K562 (cell line): ENCODE results near the gene SYNGR3. TPM values are rescaled to one million over a fixed set of nuclear protein-coding genes. Genes with fewer than 3 reads are reported as not detected.

Experiments
- ATF1 ChIP-seq, 2 experiments: fragments of 450-650 bp in 1 of 2; IDR thresholded peaks; 2 replicates each; pipeline ENCODE4 v1.6.1; 2016; ENCODE audit warnings: missing compliant biosample characterization in 1 of 2, missing genetic modification characterization in 1 of 2
- GTF2A2 ChIP-seq: IDR thresholded peaks from 2 replicates; pipeline ENCODE4 v1.6.1; 2016; ENCODE audit warnings: mild to moderate bottlenecking, missing genetic modification characterization, missing compliant biosample characterization
- NR2C2 ChIP-seq, 2 experiments: fragments of 200-800 bp in 1 of 2; sonication (Bioruptor generic) in 1 of 2; sonication (generic) in 1 of 2; formaldehyde crosslinking in 1 of 2; IDR thresholded peaks; 2 replicates each; pipeline versions ENCODE4 v1.6.1 to v1.8.0; 2016 to 2022; ENCODE audit warnings: mild to moderate bottlenecking in 1 of 2, missing compliant biosample characterization in 1 of 2, missing genetic modification characterization in 1 of 2, missing genetic modification reagents in 1 of 2
- POLR2A ChIP-seq: fragments of 450-650 bp; conservative IDR thresholded peaks from 2 replicates; pipeline ENCODE4 v1.6.1; 2016
- RBM22 ChIP-seq: fragments of 200-400 bp; formaldehyde crosslinking; IDR thresholded peaks from 2 replicates; pipeline ENCODE4 v1.6.1; 2018; ENCODE audit warnings: low read length, low read depth; ENCODE audit not compliant: poor library complexity, severe bottlenecking
- YY1 ChIP-seq, 3 experiments: IDR thresholded peaks; 2 replicates each; pipeline ENCODE4 v1.6.1; 2011; ENCODE audit warnings: low read length in 2 of 3, mild to moderate bottlenecking in 2 of 3, moderate library complexity in 2 of 3, borderline replicate concordance in 1 of 3, control low read depth in 1 of 3, low read depth in 1 of 3; ENCODE audit not compliant: insufficient read depth in 3 of 3, insufficient replicate concordance in 2 of 3, control insufficient read depth in 1 of 3, insufficient read length in 1 of 3; ENCODE audit errors: extremely low read depth in 1 of 3
- polyA plus RNA-seq, 8 experiments: library from polyadenylated mRNA; depleted of rRNA in 4 of 8; stranded (reverse) in 5 of 8; unstranded in 3 of 8; fragments of >200 nt; fragmentation: Nextera tagmentation in 2 of 8; fragmentation: Illumina TruSeq in 1 of 8; extraction: Ambion mirVana in 2 of 8; extraction: Trizol in 1 of 8; gene quantifications; 2 replicates each; pipeline versions ENCODE4 v1.2.1 to v1.2.3, GENCODE V29; 2011 to 2014; ENCODE audit warnings: inconsistent platforms in 1 of 8, missing spikeins in 1 of 8
- total RNA-seq, 7 experiments: library from RNA; depleted of rRNA in 6 of 7; stranded (reverse); fragments of >200 nt in 6 of 7; fragmentation: Illumina TruSeq in 2 of 7; extraction: Trizol in 2 of 7; gene quantifications; 2 replicates each; pipeline versions ENCODE4 v1.2.1 to v1.2.3, GENCODE V29; 2011 to 2021; ENCODE audit warnings: low replicate concordance in 1 of 7
- TF ChIP-seq, protein P1 (sequence below): fragments of 450-650 bp; formaldehyde crosslinking; IDR thresholded peaks from 2 replicates; pipeline ENCODE4 v1.4.0; 2020; ENCODE audit warnings: mild to moderate bottlenecking, moderate library complexity
- TF ChIP-seq, protein P2 (sequence below), 2 experiments: IDR thresholded peaks; 2 replicates each; pipeline ENCODE4 v1.6.1; 2011; ENCODE audit warnings: borderline replicate concordance in 1 of 2, control low read depth in 1 of 2, low read depth in 1 of 2, low read length in 1 of 2, mild to moderate bottlenecking in 1 of 2, mixed read lengths in 1 of 2, moderate library complexity in 1 of 2; ENCODE audit not compliant: insufficient read depth in 1 of 2, insufficient read length in 1 of 2, poor library complexity in 1 of 2, severe bottlenecking in 1 of 2; ENCODE audit errors: extremely low read depth in 1 of 2
- TF ChIP-seq, protein P3 (sequence below): sonication (generic); formaldehyde crosslinking; IDR thresholded peaks from 2 replicates; pipeline ENCODE4 v1.8.0; 2022; ENCODE audit warnings: missing genetic modification reagents, mild to moderate bottlenecking, moderate library complexity, borderline replicate concordance
- TF ChIP-seq, protein P4 (sequence below): fragments of 250-450 bp; sonication (Bioruptor Pico); IDR thresholded peaks from 2 replicates; pipeline ENCODE4 v1.9.0; 2021; ENCODE audit warnings: mild to moderate bottlenecking, inconsistent platforms
- TF ChIP-seq, protein P5 (sequence below): sonication (generic); formaldehyde crosslinking; IDR thresholded peaks from 2 replicates; pipeline ENCODE4 v1.8.0; 2023; ENCODE audit warnings: mild to moderate bottlenecking, missing genetic modification reagents
- TF ChIP-seq, protein P6 (sequence below), 2 experiments: fragments of 450-650 bp; IDR thresholded peaks; 2 replicates each; pipeline ENCODE4 v1.6.1; 2016

Gene SYNGR3
- total and polyA plus RNA-seq, 9 of the 15 experiments (the other 6 are each of a cell fraction or from before 2014, with no cell fraction given), result 3.7 to 69.2 (median 36.3) TPM

DNA sequence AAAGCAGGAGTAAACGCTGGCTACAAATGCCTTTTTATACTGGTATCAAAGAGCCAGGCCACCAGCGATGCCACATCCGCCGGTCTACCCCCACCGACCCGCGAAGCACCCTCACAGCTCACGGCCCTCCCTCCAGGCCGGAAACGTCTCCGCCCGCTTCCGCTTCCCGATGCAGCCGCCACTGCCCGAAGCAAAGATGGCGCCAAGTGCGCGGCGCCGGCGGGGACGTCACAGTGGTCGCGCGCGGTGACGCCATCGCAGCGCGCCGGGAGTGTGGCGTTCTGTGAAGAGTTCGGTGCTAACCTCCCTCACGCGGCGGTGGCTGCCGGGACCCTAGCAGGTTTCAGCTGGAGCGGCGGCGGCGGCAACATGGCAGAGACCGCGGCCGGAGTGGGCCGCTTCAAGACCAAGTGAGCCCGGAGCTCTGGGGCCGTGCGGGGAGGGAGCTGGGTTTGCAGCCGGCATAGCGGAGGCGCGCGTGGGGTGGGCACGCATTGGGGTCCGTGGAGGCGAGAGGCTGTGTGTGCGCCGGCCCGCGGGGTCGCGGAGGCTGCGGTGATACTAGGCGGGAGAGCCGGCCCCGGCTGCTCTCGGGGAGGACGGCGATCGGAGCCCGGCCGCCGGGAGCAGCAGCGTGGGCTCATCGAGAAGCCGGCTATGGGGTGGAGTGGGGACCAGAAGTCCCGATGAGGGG, 17.8 kb upstream of the SYNGR3 start, which contains the start of gene TBL3 (continued):
- TF ChIP-seq, protein P1, sequence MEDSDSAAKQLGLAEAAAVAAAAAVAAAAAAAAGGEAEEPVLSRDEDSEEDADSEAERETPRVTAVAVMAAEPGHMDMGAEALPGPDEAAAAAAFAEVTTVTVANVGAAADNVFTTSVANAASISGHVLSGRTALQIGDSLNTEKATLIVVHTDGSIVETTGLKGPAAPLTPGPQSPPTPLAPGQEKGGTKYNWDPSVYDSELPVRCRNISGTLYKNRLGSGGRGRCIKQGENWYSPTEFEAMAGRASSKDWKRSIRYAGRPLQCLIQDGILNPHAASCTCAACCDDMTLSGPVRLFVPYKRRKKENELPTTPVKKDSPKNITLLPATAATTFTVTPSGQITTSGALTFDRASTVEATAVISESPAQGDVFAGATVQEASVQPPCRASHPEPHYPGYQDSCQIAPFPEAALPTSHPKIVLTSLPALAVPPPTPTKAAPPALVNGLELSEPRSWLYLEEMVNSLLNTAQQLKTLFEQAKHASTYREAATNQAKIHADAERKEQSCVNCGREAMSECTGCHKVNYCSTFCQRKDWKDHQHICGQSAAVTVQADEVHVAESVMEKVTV (CRISPR knock-in tag), result peak; percentile 27; the same call in 1 of the 2 replicates
- TF ChIP-seq, protein P2, sequence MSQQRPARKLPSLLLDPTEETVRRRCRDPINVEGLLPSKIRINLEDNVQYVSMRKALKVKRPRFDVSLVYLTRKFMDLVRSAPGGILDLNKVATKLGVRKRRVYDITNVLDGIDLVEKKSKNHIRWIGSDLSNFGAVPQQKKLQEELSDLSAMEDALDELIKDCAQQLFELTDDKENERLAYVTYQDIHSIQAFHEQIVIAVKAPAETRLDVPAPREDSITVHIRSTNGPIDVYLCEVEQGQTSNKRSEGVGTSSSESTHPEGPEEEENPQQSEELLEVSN (IDR thresholded peaks at IDR 0.05; ENCODE audit: borderline replicate concordance in 1 of 2, extremely low read depth in 1 of 2, insufficient read depth in 1 of 2, insufficient read length in 1 of 2, low read depth in 1 of 2, low read length in 1 of 2, poor library complexity in 1 of 2, severe bottlenecking in 1 of 2), result peak; percentile 57 to 73
- TF ChIP-seq NR2C2 (CRISPR knock-in tag; IDR thresholded peaks at IDR 0.05) (peak; percentile 82; the same call in 1 of the 2 replicates), NR2C2 (tag; IDR thresholded peaks at IDR 0.05) (peak; percentile 96), RBM22 (no peak), YY1 (IDR thresholded peaks at IDR 0.05; ENCODE audit: borderline replicate concordance in 1 of 3, control insufficient read depth in 1 of 3, extremely low read depth in 1 of 3, insufficient read depth in 3 of 3, insufficient read length in 1 of 3, insufficient replicate concordance in 2 of 3, low read depth in 1 of 3, low read length in 2 of 3) (peak; percentile 99 to 100 (median 100)), GTF2A2 (tag) (no peak), ATF1 (CRISPR knock-in tag; IDR thresholded peaks at IDR 0.05) (peak; percentile 100), ATF1 (tag; IDR thresholded peaks at IDR 0.05) (peak; percentile 100), POLR2A (peak; percentile 87)
- TF ChIP-seq, protein P3, sequence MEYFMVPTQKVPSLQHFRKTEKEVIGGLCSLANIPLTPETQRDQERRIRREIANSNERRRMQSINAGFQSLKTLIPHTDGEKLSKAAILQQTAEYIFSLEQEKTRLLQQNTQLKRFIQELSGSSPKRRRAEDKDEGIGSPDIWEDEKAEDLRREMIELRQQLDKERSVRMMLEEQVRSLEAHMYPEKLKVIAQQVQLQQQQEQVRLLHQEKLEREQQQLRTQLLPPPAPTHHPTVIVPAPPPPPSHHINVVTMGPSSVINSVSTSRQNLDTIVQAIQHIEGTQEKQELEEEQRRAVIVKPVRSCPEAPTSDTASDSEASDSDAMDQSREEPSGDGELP (CRISPR knock-in tag), result peak; percentile 96
- TF ChIP-seq, protein P4, sequence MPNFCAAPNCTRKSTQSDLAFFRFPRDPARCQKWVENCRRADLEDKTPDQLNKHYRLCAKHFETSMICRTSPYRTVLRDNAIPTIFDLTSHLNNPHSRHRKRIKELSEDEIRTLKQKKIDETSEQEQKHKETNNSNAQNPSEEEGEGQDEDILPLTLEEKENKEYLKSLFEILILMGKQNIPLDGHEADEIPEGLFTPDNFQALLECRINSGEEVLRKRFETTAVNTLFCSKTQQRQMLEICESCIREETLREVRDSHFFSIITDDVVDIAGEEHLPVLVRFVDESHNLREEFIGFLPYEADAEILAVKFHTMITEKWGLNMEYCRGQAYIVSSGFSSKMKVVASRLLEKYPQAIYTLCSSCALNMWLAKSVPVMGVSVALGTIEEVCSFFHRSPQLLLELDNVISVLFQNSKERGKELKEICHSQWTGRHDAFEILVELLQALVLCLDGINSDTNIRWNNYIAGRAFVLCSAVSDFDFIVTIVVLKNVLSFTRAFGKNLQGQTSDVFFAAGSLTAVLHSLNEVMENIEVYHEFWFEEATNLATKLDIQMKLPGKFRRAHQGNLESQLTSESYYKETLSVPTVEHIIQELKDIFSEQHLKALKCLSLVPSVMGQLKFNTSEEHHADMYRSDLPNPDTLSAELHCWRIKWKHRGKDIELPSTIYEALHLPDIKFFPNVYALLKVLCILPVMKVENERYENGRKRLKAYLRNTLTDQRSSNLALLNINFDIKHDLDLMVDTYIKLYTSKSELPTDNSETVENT (CRISPR knock-in tag), result no peak
- TF ChIP-seq, protein P5, sequence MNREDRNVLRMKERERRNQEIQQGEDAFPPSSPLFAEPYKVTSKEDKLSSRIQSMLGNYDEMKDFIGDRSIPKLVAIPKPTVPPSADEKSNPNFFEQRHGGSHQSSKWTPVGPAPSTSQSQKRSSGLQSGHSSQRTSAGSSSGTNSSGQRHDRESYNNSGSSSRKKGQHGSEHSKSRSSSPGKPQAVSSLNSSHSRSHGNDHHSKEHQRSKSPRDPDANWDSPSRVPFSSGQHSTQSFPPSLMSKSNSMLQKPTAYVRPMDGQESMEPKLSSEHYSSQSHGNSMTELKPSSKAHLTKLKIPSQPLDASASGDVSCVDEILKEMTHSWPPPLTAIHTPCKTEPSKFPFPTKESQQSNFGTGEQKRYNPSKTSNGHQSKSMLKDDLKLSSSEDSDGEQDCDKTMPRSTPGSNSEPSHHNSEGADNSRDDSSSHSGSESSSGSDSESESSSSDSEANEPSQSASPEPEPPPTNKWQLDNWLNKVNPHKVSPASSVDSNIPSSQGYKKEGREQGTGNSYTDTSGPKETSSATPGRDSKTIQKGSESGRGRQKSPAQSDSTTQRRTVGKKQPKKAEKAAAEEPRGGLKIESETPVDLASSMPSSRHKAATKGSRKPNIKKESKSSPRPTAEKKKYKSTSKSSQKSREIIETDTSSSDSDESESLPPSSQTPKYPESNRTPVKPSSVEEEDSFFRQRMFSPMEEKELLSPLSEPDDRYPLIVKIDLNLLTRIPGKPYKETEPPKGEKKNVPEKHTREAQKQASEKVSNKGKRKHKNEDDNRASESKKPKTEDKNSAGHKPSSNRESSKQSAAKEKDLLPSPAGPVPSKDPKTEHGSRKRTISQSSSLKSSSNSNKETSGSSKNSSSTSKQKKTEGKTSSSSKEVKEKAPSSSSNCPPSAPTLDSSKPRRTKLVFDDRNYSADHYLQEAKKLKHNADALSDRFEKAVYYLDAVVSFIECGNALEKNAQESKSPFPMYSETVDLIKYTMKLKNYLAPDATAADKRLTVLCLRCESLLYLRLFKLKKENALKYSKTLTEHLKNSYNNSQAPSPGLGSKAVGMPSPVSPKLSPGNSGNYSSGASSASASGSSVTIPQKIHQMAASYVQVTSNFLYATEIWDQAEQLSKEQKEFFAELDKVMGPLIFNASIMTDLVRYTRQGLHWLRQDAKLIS (CRISPR knock-in tag), result peak; percentile 85
- TF ChIP-seq, protein P6, sequence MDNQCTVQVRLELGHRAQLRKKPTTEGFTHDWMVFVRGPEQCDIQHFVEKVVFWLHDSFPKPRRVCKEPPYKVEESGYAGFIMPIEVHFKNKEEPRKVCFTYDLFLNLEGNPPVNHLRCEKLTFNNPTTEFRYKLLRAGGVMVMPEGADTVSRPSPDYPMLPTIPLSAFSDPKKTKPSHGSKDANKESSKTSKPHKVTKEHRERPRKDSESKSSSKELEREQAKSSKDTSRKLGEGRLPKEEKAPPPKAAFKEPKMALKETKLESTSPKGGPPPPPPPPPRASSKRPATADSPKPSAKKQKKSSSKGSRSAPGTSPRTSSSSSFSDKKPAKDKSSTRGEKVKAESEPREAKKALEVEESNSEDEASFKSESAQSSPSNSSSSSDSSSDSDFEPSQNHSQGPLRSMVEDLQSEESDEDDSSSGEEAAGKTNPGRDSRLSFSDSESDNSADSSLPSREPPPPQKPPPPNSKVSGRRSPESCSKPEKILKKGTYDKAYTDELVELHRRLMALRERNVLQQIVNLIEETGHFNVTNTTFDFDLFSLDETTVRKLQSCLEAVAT (IDR thresholded peaks at IDR 0.05), result peak in 1 of 2 experiments; percentile 100; a peak in 2 of 4 replicates
